ENCODE measurements around the gene ARIH1.

GRCh38 chr15:72460402-72460801, 13.7 kb upstream of the ARIH1 start:
- TF ChIP-seq CTCF (conservative IDR thresholded peaks at IDR 0.05; ENCODE audit: low read depth in 2 of 2) (no peak), REST (IDR thresholded peaks at IDR 0.05; ENCODE audit: unreplicated experiment) (no peak), POLR2AphosphoS5 (IDR thresholded peaks at IDR 0.05; ENCODE audit: low read depth) (no peak), JUNB (IDR thresholded peaks at IDR 0.05; ENCODE audit: unreplicated experiment) (no peak), EZH2 (IDR thresholded peaks at IDR 0.05; ENCODE audit: low read depth, unreplicated experiment) (no peak), ZNF331 (CRISPR knock-in tag; IDR thresholded peaks at IDR 0.05; ENCODE audit: low read depth) (no peak), CREB1 (CRISPR knock-in tag; IDR thresholded peaks at IDR 0.05; ENCODE audit: low read depth) (no peak), EZH2phosphoT487 (IDR thresholded peaks at IDR 0.05; ENCODE audit: unreplicated experiment) (no peak), NANOG (IDR thresholded peaks at IDR 0.05; ENCODE audit: borderline replicate concordance) (no peak), ZNF114 (CRISPR knock-in tag; IDR thresholded peaks at IDR 0.05) (no peak), STAT1 (IDR thresholded peaks at IDR 0.05; ENCODE audit: unreplicated experiment) (no peak)
